Nephron (organoid): ENCODE results near the gene EEF1E1.

Source experiments
- H3K27ac Mint-ChIP-seq, 3 experiments: 2 replicates each; pipeline ENCODE4 v1.8.0; 2020; ENCODE audit warnings: mixed read lengths in 3 of 3, mild to moderate bottlenecking in 2 of 3, moderate library complexity in 1 of 3
- H3K27me3 Mint-ChIP-seq: 2 replicates; pipeline ENCODE4 v1.8.0; 2021; ENCODE audit warnings: low read depth, mild to moderate bottlenecking, moderate library complexity, mixed read lengths
- H3K36me3 Mint-ChIP-seq: 2 replicates; pipeline ENCODE4 v1.8.0; 2020; ENCODE audit warnings: low read depth, mixed read lengths
- H3K4me1 Mint-ChIP-seq: 2 replicates; pipeline ENCODE4 v1.8.0; 2020; ENCODE audit warnings: mixed read lengths
- H3K4me3 Mint-ChIP-seq, 3 experiments: 2 replicates each; pipeline ENCODE4 v1.8.0; 2020; ENCODE audit warnings: mild to moderate bottlenecking in 3 of 3, mixed read lengths in 3 of 3, moderate library complexity in 2 of 3
- H3K9me3 Mint-ChIP-seq: 2 replicates; pipeline ENCODE4 v1.8.0; 2020; ENCODE audit warnings: mixed read lengths
- CTCF ChIP-seq, 3 experiments: fragments of 200-600 bp; sonication (generic); IDR thresholded peaks; one replicate each; pipeline ENCODE4 v1.5.0; 2021; ENCODE audit warnings: antibody characterized with exemption in 3 of 3; ENCODE audit not compliant: unreplicated experiment in 3 of 3

Gene EEF1E1

GRCh38 chr6:8073758-8074157 lies 28.6 kb downstream of the EEF1E1 start:
- Mint-ChIP-seq H3K9me3 (no peaks in the 10 kb centered on the region), H3K36me3 (peaks cover 13% of the 10 kb centered on the region), H3K27me3 (peaks cover 4% of the 10 kb centered on the region), H3K4me3 (no peak overlapping the region), H3K4me1 (peaks cover 25% of the 10 kb centered on the region), H3K27ac (no peak overlapping the region)
- no peak for TF ChIP-seq CTCF (IDR thresholded peaks at IDR 0.05; ENCODE audit: unreplicated experiment in 3 of 3)

GRCh38 chr6:8070718-8071117 lies 31.6 kb downstream of the EEF1E1 start:
- Mint-ChIP-seq H3K36me3 (no peaks in the 10 kb centered on the region), H3K27ac (no peak overlapping the region), H3K9me3 (no peaks in the 10 kb centered on the region), H3K27me3 (no peaks in the 10 kb centered on the region), H3K4me1 (peaks cover 21% of the 10 kb centered on the region), H3K4me3 (no peak overlapping the region)
- TF ChIP-seq CTCF (IDR thresholded peaks at IDR 0.05; ENCODE audit: unreplicated experiment in 3 of 3): no peak

- Mint-ChIP-seq H3K27me3 (no peaks in the 10 kb centered on the region), H3K4me3 (no peak overlapping the region), H3K27ac (peak overlapping the region; percentile 0 to 12 (median 10)), H3K9me3 (no peaks in the 10 kb centered on the region), H3K4me1 (peaks cover 25% of the 10 kb centered on the region), H3K36me3 (no peaks in the 10 kb centered on the region)
- TF ChIP-seq CTCF (IDR thresholded peaks at IDR 0.05; ENCODE audit: unreplicated experiment in 3 of 3): no peak
Observed at GRCh38 chr6:8069631-8070284, 32.6 kb downstream of the EEF1E1 start.

- Mint-ChIP-seq H3K4me3 (no peak overlapping the region), H3K27me3 (no peaks in the 10 kb centered on the region), H3K27ac (peak overlapping the region in 2 of 3 experiments; percentile 10 to 26), H3K36me3 (no peaks in the 10 kb centered on the region), H3K4me1 (peaks cover 31% of the 10 kb centered on the region), H3K9me3 (no peaks in the 10 kb centered on the region)
- no peak for TF ChIP-seq CTCF (IDR thresholded peaks at IDR 0.05; ENCODE audit: unreplicated experiment in 3 of 3)
Observed at GRCh38 chr6:8069151-8069550, 33.2 kb downstream of the EEF1E1 start.

GRCh38 chr6:8066108-8066507 lies 36.2 kb downstream of the EEF1E1 start:
- Mint-ChIP-seq H3K27ac (peak overlapping the region in 2 of 3 experiments; percentile 53), H3K4me3 (no peak overlapping the region), H3K9me3 (no peaks in the 10 kb centered on the region), H3K27me3 (no peaks in the 10 kb centered on the region), H3K4me1 (peaks cover 37% of the 10 kb centered on the region), H3K36me3 (no peaks in the 10 kb centered on the region)
- TF ChIP-seq CTCF (IDR thresholded peaks at IDR 0.05; ENCODE audit: unreplicated experiment in 3 of 3): no peak

- Mint-ChIP-seq H3K9me3 (no peaks in the 10 kb centered on the region), H3K27ac (peak overlapping the region; percentile 98), H3K4me1 (peaks cover 32% of the 10 kb centered on the region), H3K36me3 (peaks cover under 1% of the 10 kb centered on the region), H3K27me3 (no peaks in the 10 kb centered on the region), H3K4me3 (no peak overlapping the region)
- TF ChIP-seq CTCF (IDR thresholded peaks at IDR 0.05; ENCODE audit: unreplicated experiment in 3 of 3): no peak
Observed at GRCh38 chr6:8065519-8065911, 36.8 kb downstream of the EEF1E1 start.
